OCI-M1 (cell line): ENCODE measurements around the gene PLCH2.
"Not testable (repeated sequence)": the region's sequence is repeated elsewhere in the genome, so short reads cannot be mapped to it uniquely, and the experiment has no call there.

Source experiments
- DNase-seq: peaks from one replicate; lab custom pipeline; 2025; lab: John Stamatoyannopoulos, UW

Gene PLCH2

GRCh38 chr1:2440346-2440745, 35.7 kb upstream of the PLCH2 start:
- not testable (repeated sequence) for DNase-seq

- DNase-seq = no peak
These were observed 34.3 kb upstream of the PLCH2 start for GRCh38 chr1:2441746-2442145.

- no peak for DNase-seq
These were observed 33.4 kb upstream of the PLCH2 start for GRCh38 chr1:2442661-2443060.

GRCh38 chr1:2443277-2444137, 32.6 kb upstream of the PLCH2 start:
- DNase-seq = no peak

- no peak for DNase-seq
These were observed 31.9 kb upstream of the PLCH2 start for GRCh38 chr1:2444138-2444591.

- DNase-seq = no peak
These were observed 30.8 kb upstream of the PLCH2 start for GRCh38 chr1:2445162-2445822.

- DNase-seq = no peak
These were observed 30.3 kb upstream of the PLCH2 start for GRCh38 chr1:2445823-2446215.

GRCh38 chr1:2446394-2446793, 29.7 kb upstream of the PLCH2 start:
- no peak for DNase-seq

GRCh38 chr1:2446861-2447260, 29.2 kb upstream of the PLCH2 start:
- no peak for DNase-seq

- no peak for DNase-seq
These were observed 28.6 kb upstream of the PLCH2 start for GRCh38 chr1:2447276-2448097.

- DNase-seq = peak; percentile 4
These were observed 28.0 kb upstream of the PLCH2 start for GRCh38 chr1:2448098-2448445.

- no peak for DNase-seq
These were observed 26.2 kb upstream of the PLCH2 start for GRCh38 chr1:2449636-2450454.

- DNase-seq = no peak
These were observed 24.3 kb upstream of the PLCH2 start for GRCh38 chr1:2451741-2452140.

- DNase-seq = no peak
These were observed 23.7 kb upstream of the PLCH2 start for GRCh38 chr1:2452201-2452931.

- DNase-seq = no peak
These were observed 23.2 kb upstream of the PLCH2 start for GRCh38 chr1:2452932-2453315.

GRCh38 chr1:2454227-2454626, 21.9 kb upstream of the PLCH2 start:
- no peak for DNase-seq

- no peak for DNase-seq
These were observed 20.3 kb upstream of the PLCH2 start for GRCh38 chr1:2455757-2456156.

- DNase-seq = no peak
These were observed 18.6 kb upstream of the PLCH2 start for GRCh38 chr1:2457444-2457843.

- DNase-seq = no peak
These were observed 17.4 kb upstream of the PLCH2 start for GRCh38 chr1:2458687-2459086.

- not testable (repeated sequence) for DNase-seq
These were observed 16.9 kb upstream of the PLCH2 start for GRCh38 chr1:2459102-2459753.

GRCh38 chr1:2459757-2460156, 16.3 kb upstream of the PLCH2 start:
- DNase-seq = no peak
